SK-N-SH (cell line): Measurements from ENCODE around the gene STC2. TPM values are rescaled to one million over a fixed set of nuclear protein-coding genes. Genes with fewer than 3 reads are reported as not detected.

Experiments
- CTCF ChIA-PET: fragments of 300-600, 350-600 bp; formaldehyde crosslinking; extraction: SDS; loops from one replicate; lab custom pipeline; 2021; lab: Yijun Ruan, JAX
- POLR2A ChIA-PET: fragments of 350-600 bp; sonication (Branson Sonifier 250); formaldehyde crosslinking; extraction: SDS; loops from one replicate; lab custom pipeline; 2020; ENCODE audit warnings: antibody characterized with exemption, inconsistent platforms; lab: Yijun Ruan, JAX
- DNase-seq: peaks from one replicate; pipeline ENCODE4 v3.0.0; 2012
- H2AFZ ChIP-seq: fragments of 200-600 bp; sonication (generic); 2 replicates; pipeline ENCODE4 v1.8.1; 2016; ENCODE audit warnings: antibody characterized with exemption, mild to moderate bottlenecking, low read depth
- H3F3A ChIP-seq: fragments of 200-600 bp; sonication (generic); replicated peaks from 2 replicates; pipeline ENCODE3; 2016; ENCODE audit warnings: antibody characterized with exemption, mild to moderate bottlenecking; ENCODE audit not compliant: insufficient read depth
- H3K27ac ChIP-seq, 2 experiments: fragments of 200-500 bp in 1 of 2; fragments of 200-600 bp in 1 of 2; sonication (Bioruptor generic) in 1 of 2; sonication (generic), shearing (Covaris generic) in 1 of 2; 2 replicates each; pipeline versions ENCODE4 v1.5.1 to v1.6.1; 2014 to 2016; ENCODE audit warnings: low read depth in 2 of 2, inconsistent platforms in 1 of 2, low read length in 1 of 2, mild to moderate bottlenecking in 1 of 2, mixed read lengths in 1 of 2
- H3K27me3 ChIP-seq: fragments of 200-600 bp; sonication (generic), shearing (Covaris generic); 2 replicates; pipeline ENCODE4 v1.6.1; 2016; ENCODE audit warnings: mixed run types; ENCODE audit not compliant: insufficient read depth
- H3K36me3 ChIP-seq, 2 experiments: fragments of 200-500 bp in 1 of 2; fragments of 200-600 bp in 1 of 2; sonication (Bioruptor generic) in 1 of 2; sonication (generic) in 1 of 2; replicated peaks in 1 of 2; 2 replicates each; pipeline versions ENCODE3 to v1.5.1; 2014 to 2016; ENCODE audit warnings: low read length in 1 of 2, mild to moderate bottlenecking in 1 of 2; ENCODE audit not compliant: insufficient read depth in 2 of 2, control insufficient read depth in 1 of 2
- H3K4me1 ChIP-seq, 2 experiments: fragments of 200-500 bp in 1 of 2; fragments of 200-600 bp in 1 of 2; sonication (Bioruptor generic) in 1 of 2; sonication (generic), shearing (Covaris generic) in 1 of 2; 2 replicates each; pipeline versions ENCODE4 v1.5.1 to v1.6.1; 2014 to 2016; ENCODE audit warnings: low read depth in 1 of 2, low read length in 1 of 2, mixed run types in 1 of 2; ENCODE audit not compliant: insufficient read depth in 2 of 2, control insufficient read depth in 1 of 2
- H3K4me2 ChIP-seq: fragments of 200-600 bp; sonication (generic), shearing (Covaris generic); 2 replicates; pipeline ENCODE4 v1.6.1; 2017; ENCODE audit warnings: mixed run types
- H3K4me3 ChIP-seq, 2 experiments: fragments of 200-500 bp in 1 of 2; fragments of 200-600 bp in 1 of 2; sonication (Bioruptor generic) in 1 of 2; sonication (generic), shearing (Covaris generic) in 1 of 2; 2 replicates each; pipeline versions ENCODE4 v1.5.1 to v1.8.1; 2014 to 2016; ENCODE audit warnings: low read depth in 2 of 2, inconsistent platforms in 1 of 2, low read length in 1 of 2, mild to moderate bottlenecking in 1 of 2, mixed read lengths in 1 of 2, moderate library complexity in 1 of 2
- H3K79me2 ChIP-seq: fragments of 200-600 bp; sonication (generic); 2 replicates; pipeline ENCODE4 v1.8.1; 2017; ENCODE audit warnings: mild to moderate bottlenecking; ENCODE audit not compliant: insufficient read depth
- H3K9ac ChIP-seq: fragments of 200-600 bp; sonication (generic); 2 replicates; pipeline ENCODE4 v1.6.1; 2017; ENCODE audit warnings: mixed run types
- H3K9me2 ChIP-seq: fragments of 200-600 bp; sonication (generic); 2 replicates; pipeline ENCODE4 v1.6.1; 2017; ENCODE audit warnings: mixed run types
- H3K9me3 ChIP-seq: fragments of 200-600 bp; sonication (generic); 2 replicates; pipeline ENCODE4 v1.6.1; 2017; ENCODE audit warnings: mixed run types, mild to moderate bottlenecking, moderate library complexity
- H4K20me1 ChIP-seq: fragments of 200-600 bp; sonication (generic); 2 replicates; pipeline ENCODE4 v1.6.1; 2017; ENCODE audit warnings: mild to moderate bottlenecking, mixed run types; ENCODE audit not compliant: insufficient read depth
- CTCF ChIP-seq: fragments of 200-600 bp; sonication (generic); IDR thresholded peaks from 2 replicates; pipeline ENCODE4 v1.6.1; 2017; ENCODE audit warnings: antibody characterized with exemption, mild to moderate bottlenecking, moderate library complexity
- ELF1 ChIP-seq: IDR thresholded peaks from 2 replicates; pipeline ENCODE4 v1.4.0; 2012
- EP300 ChIP-seq, 2 experiments: IDR thresholded peaks; 2 replicates each; pipeline versions ENCODE4 v1.4.0 to v1.6.1; 2012; ENCODE audit warnings: borderline replicate concordance in 1 of 2, low read depth in 1 of 2, low read length in 1 of 2
- FOSL2 ChIP-seq: IDR thresholded peaks from 2 replicates; pipeline ENCODE4 v1.4.0; 2012; ENCODE audit warnings: low read depth, mild to moderate bottlenecking, moderate library complexity, borderline replicate concordance
- GABPA ChIP-seq: IDR thresholded peaks from 2 replicates; pipeline ENCODE4 v1.4.0; 2012; ENCODE audit warnings: low read depth, mild to moderate bottlenecking
- JUND ChIP-seq: IDR thresholded peaks from 2 replicates; pipeline ENCODE4 v1.4.0; 2012
- NRF1 ChIP-seq: IDR thresholded peaks from 2 replicates; pipeline ENCODE4 v1.6.1; 2012; ENCODE audit warnings: low read depth, mild to moderate bottlenecking, low read length
- PBX3 ChIP-seq: IDR thresholded peaks from 2 replicates; pipeline ENCODE4; 2012
- POLR2AphosphoS5 ChIP-seq: IDR thresholded peaks from 2 replicates; pipeline ENCODE4 v1.6.1; 2012; ENCODE audit warnings: low read depth, low read length
- RAD21 ChIP-seq: IDR thresholded peaks from 2 replicates; pipeline ENCODE4 v1.6.1; 2012; ENCODE audit warnings: mild to moderate bottlenecking, low read length
- RCOR1 ChIP-seq: fragments of 150-350 bp; IDR thresholded peaks from 2 replicates; pipeline ENCODE4 v1.6.1; 2017; ENCODE audit warnings: antibody characterized with exemption, low read length
- SMC3 ChIP-seq: IDR thresholded peaks from 2 replicates; pipeline ENCODE4 v1.6.1; 2012; ENCODE audit warnings: low read depth, low read length, improper control_type of control experiment
- TCF12 ChIP-seq: IDR thresholded peaks from 2 replicates; pipeline ENCODE4 v1.4.0; 2012
- TEAD4 ChIP-seq: IDR thresholded peaks from 2 replicates; pipeline ENCODE4 v1.4.0; 2012; ENCODE audit warnings: mild to moderate bottlenecking, borderline replicate concordance; ENCODE audit not compliant: insufficient read depth
- USF2 ChIP-seq: fragments of 150-350 bp; IDR thresholded peaks from 2 replicates; pipeline ENCODE4 v1.6.1; 2017; ENCODE audit warnings: antibody characterized with exemption, low read length, low read depth, borderline replicate concordance
- YY1 ChIP-seq: IDR thresholded peaks from 2 replicates; pipeline ENCODE4 v1.4.0; 2012; ENCODE audit warnings: low read depth, mild to moderate bottlenecking
- WGBS: methylation state at CpG from one replicate; pipeline ENCODE4 v1.1.6; 2017; ENCODE audit warnings: low lambda C conversion rate; 5-methylcytosine and 5-hydroxymethylcytosine counted together
- polyA plus RNA-seq, 3 experiments: library from polyadenylated mRNA; depleted of rRNA; stranded (reverse); fragments of >200 nt; gene quantifications; 2 replicates each; pipeline ENCODE4 v1.2.3, GENCODE V29; 2012
- TF ChIP-seq, protein P1 (sequence below): IDR thresholded peaks from 2 replicates; pipeline ENCODE4 v1.6.1; 2012; ENCODE audit warnings: mild to moderate bottlenecking, low read depth, low read length, moderate library complexity
- TF ChIP-seq, protein P2 (sequence below): IDR thresholded peaks from 2 replicates; pipeline ENCODE4 v1.4.0; 2012; ENCODE audit warnings: low read depth, borderline replicate concordance

Gene STC2
- polyA plus RNA-seq, 1 of the 3 experiments (the other 2 are of a cell fraction), result 5.9 TPM

GRCh38 chr5:173300389-173301047 lies 27.7 kb downstream of the STC2 start:
- Histone ChIP-seq H3F3A (no peaks in the 10 kb centered on the region), H2AFZ (no peak overlapping the region), H3K4me2 (no peak overlapping the region), H3K9ac (no peak overlapping the region), H4K20me1 (no peaks in the 10 kb centered on the region), H3K9me2 (no peaks in the 10 kb centered on the region), H3K79me2 (no peaks in the 10 kb centered on the region), H3K27me3 (no peaks in the 10 kb centered on the region), H3K9me3 (no peaks in the 10 kb centered on the region), H3K4me3 (no peak overlapping the region), H3K36me3 (no peaks in the 10 kb centered on the region), H3K4me1 (peaks cover 0 to 3% of the 10 kb centered on the region in 2 experiments; a peak in 1 of 4 replicates), H3K27ac (no peak overlapping the region)
- ChIA-PET POLR2A (interaction anchor here (2.5 kb wide), 1 partner anchor 28 kb away, joined by 7 read pairs; the partner anchor contains the start of gene STC2), CTCF (interaction anchor here (0.5 to 19.2 kb wide), 2 partner anchors 32 to 159 kb away, joined by 3 to 503 read pairs; partner anchors contain the start of gene STC2)
- 90% methylated on average over 6 of the region's 6 CpGs for WGBS
- no peak for DNase-seq
- TF ChIP-seq USF2, result no peak
- TF ChIP-seq RAD21, result no peak
- TF ChIP-seq, protein P1, sequence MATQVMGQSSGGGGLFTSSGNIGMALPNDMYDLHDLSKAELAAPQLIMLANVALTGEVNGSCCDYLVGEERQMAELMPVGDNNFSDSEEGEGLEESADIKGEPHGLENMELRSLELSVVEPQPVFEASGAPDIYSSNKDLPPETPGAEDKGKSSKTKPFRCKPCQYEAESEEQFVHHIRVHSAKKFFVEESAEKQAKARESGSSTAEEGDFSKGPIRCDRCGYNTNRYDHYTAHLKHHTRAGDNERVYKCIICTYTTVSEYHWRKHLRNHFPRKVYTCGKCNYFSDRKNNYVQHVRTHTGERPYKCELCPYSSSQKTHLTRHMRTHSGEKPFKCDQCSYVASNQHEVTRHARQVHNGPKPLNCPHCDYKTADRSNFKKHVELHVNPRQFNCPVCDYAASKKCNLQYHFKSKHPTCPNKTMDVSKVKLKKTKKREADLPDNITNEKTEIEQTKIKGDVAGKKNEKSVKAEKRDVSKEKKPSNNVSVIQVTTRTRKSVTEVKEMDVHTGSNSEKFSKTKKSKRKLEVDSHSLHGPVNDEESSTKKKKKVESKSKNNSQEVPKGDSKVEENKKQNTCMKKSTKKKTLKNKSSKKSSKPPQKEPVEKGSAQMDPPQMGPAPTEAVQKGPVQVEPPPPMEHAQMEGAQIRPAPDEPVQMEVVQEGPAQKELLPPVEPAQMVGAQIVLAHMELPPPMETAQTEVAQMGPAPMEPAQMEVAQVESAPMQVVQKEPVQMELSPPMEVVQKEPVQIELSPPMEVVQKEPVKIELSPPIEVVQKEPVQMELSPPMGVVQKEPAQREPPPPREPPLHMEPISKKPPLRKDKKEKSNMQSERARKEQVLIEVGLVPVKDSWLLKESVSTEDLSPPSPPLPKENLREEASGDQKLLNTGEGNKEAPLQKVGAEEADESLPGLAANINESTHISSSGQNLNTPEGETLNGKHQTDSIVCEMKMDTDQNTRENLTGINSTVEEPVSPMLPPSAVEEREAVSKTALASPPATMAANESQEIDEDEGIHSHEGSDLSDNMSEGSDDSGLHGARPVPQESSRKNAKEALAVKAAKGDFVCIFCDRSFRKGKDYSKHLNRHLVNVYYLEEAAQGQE, result no peak
- no peak for TF ChIP-seq JUND
- no peak for TF ChIP-seq YY1
- TF ChIP-seq NRF1, result no peak

- ChIA-PET CTCF (interaction anchor here (1.6 to 19.2 kb wide), 2 partner anchors 15 to 33 kb away, joined by 5 to 503 read pairs; partner anchors contain the start of gene STC2), POLR2A (interaction anchor here (2.5 kb wide), 1 partner anchor 29 kb away, joined by 7 read pairs; the partner anchor contains the start of gene STC2)
- Histone ChIP-seq H3K9me3 (no peaks in the 10 kb centered on the region), H3K4me2 (no peak overlapping the region), H3F3A (no peaks in the 10 kb centered on the region), H3K27ac (no peak overlapping the region), H4K20me1 (no peaks in the 10 kb centered on the region), H3K4me1 (peaks cover 0 to 5% of the 10 kb centered on the region in 2 experiments; a peak in 1 of 4 replicates), H3K79me2 (no peaks in the 10 kb centered on the region), H3K9ac (no peak overlapping the region), H3K36me3 (no peaks in the 10 kb centered on the region), H3K4me3 (no peak overlapping the region), H3K27me3 (no peaks in the 10 kb centered on the region), H2AFZ (no peak overlapping the region), H3K9me2 (no peaks in the 10 kb centered on the region)
- 92% methylated on average over 7 of the region's 7 CpGs for WGBS
- DNase-seq, result no peak
- TF ChIP-seq GABPA, result no peak
- no peak for TF ChIP-seq TCF12
- TF ChIP-seq ELF1, result no peak
- TF ChIP-seq POLR2AphosphoS5, result no peak
- TF ChIP-seq CTCF, result no peak
- no peak for TF ChIP-seq PBX3
- no peak for TF ChIP-seq YY1
- TF ChIP-seq SMC3, result no peak
- TF ChIP-seq NRF1, result no peak
- no peak for TF ChIP-seq TEAD4
- TF ChIP-seq EP300 (IDR thresholded peaks at IDR 0.05; ENCODE audit: borderline replicate concordance in 1 of 2, low read depth in 1 of 2, low read length in 1 of 2), result no peak
- TF ChIP-seq FOSL2, result no peak
- TF ChIP-seq, protein P2, sequence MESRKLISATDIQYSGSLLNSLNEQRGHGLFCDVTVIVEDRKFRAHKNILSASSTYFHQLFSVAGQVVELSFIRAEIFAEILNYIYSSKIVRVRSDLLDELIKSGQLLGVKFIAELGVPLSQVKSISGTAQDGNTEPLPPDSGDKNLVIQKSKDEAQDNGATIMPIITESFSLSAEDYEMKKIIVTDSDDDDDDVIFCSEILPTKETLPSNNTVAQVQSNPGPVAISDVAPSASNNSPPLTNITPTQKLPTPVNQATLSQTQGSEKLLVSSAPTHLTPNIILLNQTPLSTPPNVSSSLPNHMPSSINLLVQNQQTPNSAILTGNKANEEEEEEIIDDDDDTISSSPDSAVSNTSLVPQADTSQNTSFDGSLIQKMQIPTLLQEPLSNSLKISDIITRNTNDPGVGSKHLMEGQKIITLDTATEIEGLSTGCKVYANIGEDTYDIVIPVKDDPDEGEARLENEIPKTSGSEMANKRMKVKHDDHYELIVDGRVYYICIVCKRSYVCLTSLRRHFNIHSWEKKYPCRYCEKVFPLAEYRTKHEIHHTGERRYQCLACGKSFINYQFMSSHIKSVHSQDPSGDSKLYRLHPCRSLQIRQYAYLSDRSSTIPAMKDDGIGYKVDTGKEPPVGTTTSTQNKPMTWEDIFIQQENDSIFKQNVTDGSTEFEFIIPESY, result no peak
- no peak for TF ChIP-seq RCOR1
Observed at GRCh38 chr5:173299820-173300219, 28.4 kb downstream of the STC2 start.
